Activated T-cell treated with anti-CD3 and anti-CD28 coated beads for 48 hours (primary cell): ENCODE measurements around the gene APOL1.
"Not testable (repeated sequence)": the region's sequence is repeated elsewhere in the genome, so short reads cannot be mapped to it uniquely, and the experiment has no call there.

Experiments used
- DNase-seq: peaks from one replicate; pipeline ENCODE4 v3.0.0-alpha.2; 2020; ENCODE audit warnings: low read depth

The APOL1 gene

DNA sequence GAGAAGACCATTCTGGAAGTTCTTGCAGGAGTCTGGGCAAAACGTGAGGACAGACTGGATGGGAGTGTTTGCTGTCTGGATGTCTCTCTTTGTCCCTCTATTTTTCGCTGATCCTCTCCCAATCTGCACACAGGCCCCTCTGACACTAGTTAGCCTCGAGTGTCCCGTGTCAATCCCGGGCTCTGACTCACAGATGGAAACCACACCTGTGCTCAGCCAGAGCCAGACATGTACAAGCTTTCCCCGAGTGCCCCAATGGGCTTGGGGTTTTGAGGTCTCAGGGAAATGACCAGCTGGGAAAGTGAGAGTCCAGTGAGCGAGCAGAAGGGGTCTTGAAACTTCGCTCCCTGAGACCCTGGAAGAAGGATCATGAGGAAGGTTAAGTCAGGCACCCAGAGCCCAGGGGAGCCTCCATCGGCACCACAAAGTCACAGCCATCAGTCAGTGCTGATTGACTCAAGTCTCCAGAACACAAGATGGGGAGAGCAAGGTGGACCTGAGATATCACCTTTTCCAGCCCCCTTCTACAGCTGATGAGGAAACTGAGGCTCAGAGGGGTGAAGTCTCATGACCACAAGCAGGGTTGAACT is 27.5 kb upstream of the APOL1 start:
- DNase-seq = no peak

- DNase-seq = no peak
Measured at GRCh38 chr22:36226189-36226588, 26.7 kb upstream of the APOL1 start.

DNA sequence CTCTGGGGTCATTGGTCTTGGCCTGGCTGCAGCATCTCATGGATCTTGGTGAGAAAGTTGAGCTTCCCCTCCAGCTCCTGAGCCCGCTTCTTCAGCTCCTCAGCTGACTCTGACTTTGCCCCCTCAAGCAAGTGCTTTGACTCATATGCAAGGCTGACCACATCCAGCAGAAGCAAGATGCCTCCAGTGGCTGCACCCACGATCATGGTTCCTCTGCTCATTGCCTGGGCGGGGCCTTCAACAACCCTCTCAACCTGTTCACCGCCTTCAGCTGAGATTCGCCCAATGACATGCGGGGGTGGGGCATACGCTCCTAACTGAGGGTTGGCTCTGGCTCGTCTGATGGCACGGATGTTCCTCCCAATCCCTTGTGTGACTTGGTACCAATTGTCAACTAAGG is 25.5 kb upstream of the APOL1 start:
- DNase-seq = no peak

DNA sequence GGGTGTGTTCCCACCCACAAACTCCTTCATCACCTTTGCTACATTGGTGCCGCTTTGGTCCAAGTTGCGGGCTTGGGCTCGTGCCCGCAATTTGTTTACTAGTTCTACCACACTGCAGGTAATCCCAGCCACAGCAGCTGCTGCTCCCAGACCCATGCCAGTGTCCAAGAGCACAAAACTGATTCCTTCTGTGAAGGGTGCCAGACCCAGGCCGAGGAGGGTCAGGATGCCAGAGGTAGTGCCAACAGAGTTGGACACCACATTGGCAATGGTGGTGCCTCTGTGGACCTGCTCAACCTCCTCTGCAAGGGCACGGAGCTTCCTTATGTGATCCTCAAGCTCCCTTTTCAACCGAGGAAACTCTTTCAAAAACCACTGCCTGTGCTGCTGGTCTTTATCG is 25.1 kb upstream of the APOL1 start:
- DNase-seq = no peak

GRCh38 chr22:36228369-36228768 is 24.6 kb upstream of the APOL1 start:
- DNase-seq = not testable (repeated sequence)

DNA sequence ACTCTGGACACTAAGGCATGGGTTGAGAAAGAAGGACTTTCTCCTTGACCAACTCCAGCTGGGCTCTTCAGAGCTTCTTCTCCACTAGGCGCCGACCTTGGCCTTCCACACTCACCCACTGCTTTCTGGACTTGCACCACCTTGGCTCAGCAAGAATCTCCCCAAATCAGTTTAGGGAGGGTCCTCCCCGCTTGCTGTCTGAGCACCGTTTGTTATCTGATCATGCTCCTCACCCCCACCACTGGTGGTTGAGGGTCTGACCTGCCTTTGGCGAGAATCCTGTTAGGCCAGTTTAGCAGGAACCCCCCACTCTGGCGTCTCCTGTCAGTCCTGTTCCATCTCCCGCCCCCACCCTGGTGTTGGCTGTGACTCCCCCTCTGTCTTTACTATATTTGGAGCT is 24.0 kb upstream of the APOL1 start:
- DNase-seq = no peak

GRCh38 chr22:36229649-36230048 is 23.3 kb upstream of the APOL1 start:
- not testable (repeated sequence) for DNase-seq

DNA sequence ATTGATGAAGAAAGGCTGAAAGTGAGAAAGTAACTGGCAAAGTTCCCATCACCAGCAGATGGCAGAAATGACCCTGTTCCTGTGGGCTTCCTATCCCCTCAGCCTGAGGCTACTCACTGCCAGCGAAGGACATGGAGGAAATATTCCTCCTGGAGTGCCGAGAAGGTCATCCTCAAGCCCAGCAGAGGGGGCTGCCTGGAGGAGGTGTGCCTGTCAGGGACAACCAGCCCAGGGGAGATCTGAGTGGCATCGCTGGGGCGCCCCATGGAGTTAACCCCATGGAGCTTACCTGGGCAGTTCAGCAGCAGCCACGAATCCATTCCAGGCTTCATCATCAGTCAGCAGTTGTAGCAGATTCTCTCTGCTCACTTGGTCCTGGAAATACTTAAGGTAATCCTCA is 21.9 kb upstream of the APOL1 start:
- DNase-seq = not testable (repeated sequence)

- DNase-seq = no peak
Measured at GRCh38 chr22:36232715-36233401, 20.1 kb upstream of the APOL1 start.

GRCh38 chr22:36233796-36234195 is 19.1 kb upstream of the APOL1 start:
- no peak for DNase-seq

DNA sequence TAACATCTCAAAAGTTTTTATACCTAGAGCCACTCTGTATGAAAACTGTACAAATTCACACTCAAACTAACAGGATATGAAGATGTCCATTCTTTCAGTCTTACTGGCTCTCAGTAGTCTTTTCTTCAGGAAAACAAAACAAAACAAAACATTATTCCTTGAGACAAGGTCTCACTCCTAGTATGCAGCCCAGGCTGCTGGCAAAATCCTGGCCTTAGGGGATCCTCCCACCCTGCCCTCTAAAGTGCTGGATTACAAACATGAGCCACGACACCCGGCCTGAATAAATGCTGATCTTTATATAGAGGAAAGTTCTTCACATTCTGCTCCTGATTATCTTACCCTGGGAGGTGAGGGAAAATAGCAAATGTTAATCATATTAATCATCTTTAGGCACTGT is 18.7 kb upstream of the APOL1 start:
- DNase-seq = no peak

GRCh38 chr22:36234919-36235318 is 18.0 kb upstream of the APOL1 start:
- DNase-seq = no peak

GRCh38 chr22:36235585-36235984 is 17.3 kb upstream of the APOL1 start:
- no peak for DNase-seq

DNA sequence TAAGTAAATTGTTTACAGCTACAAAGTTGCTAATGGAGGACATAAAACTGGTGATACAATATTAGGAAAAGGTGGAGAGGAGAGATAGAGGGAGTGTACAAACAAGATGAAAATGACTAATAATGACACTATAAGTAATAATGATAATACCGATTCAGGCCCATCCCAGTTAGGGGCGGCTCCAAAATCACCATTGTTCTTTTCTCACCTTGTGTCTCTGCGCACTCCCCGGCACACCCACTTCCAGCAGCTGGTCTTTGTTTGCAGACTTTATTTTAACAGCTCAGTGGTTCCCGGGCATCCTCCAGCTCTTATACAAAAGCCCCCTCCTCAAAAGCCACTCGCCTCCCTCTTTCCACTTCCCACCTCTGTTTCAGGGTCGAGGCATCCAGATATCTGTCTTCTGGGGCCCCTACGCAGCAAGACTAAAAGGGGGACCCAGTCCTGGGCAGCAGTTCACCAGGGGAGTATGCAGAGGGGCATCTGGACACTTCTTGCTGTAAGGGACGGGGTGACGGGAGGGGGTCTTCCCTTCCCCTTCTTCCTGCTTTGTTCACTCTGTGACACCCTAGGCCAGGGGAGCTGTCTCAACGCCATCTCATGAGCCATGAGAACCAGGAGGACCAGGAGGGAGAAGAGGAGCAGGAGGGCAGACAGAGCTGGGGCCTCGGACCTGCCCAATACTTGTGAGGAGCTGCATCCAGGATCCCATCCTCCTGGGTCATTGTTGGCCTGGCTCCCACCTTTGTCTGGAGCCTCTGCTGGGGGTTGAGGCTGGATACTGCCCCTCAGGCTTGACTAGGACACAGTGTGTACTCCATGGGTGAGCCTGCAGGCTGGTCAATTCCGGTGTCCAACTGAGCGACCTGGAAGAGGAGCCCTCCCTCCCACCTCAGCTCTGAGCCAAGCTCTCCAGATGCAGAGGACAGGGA is 16.3 kb upstream of the APOL1 start:
- DNase-seq = no peak

DNA sequence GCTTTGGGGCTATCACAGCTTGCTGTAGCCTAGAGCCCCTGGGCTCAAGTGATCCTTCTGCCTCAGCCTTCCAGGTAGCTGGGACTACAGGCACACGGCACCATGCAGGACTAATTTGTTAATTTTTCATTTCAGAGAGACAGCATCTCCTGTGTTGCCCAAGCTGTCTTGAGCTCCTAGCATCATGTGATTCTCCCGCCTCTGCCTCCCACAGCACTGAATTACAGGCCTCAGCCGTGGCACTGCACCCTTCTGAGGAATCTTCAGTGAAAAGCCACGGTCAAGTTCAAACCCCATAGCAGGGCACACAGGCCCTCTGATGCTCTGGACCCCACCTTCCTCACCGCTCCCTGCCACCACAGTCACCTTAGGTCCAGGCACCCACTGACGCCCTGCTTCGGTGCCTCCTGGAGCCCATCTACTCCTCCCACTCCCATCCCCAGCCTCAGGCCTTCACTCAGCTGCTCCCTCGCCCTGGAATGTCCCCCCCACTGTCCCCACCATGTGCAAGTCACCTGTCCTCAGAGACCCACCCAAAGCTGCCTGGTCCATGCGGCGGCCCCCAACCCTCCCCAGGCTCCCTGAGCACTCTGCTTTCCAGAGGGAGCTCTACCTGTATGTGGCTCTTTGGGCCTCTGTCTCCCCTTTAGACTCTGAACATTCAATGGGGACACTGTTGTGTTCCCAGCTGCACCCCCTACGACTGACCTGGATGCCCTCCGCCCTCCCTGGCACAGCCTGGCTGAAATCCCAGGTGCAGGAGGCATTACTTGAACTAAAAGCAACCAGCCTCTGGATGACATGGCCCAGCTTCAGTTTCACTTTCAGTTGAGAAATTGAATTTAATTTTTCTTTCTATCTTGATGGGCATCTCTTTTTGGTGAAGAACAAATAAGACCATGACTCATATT is 15.2 kb upstream of the APOL1 start:
- no peak for DNase-seq

- no peak for DNase-seq
Measured at GRCh38 chr22:36238373-36239149, 14.4 kb upstream of the APOL1 start.

DNA sequence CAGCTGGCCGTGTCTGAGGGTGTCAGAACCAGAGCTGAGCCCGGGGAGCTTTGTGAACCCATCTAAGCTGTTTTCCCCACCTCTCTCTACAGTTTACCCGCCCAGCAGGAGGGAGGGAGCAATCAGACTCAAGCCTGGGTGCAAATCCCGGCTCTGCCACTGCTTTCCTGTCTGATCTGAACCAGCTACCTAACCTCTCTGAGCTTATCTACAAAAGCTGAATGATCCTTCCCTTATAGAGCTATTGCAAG is 13.9 kb upstream of the APOL1 start:
- DNase-seq = no peak

GRCh38 chr22:36239401-36240171 is 13.3 kb upstream of the APOL1 start, which contains the start of gene APOL2:
Gene APOL2, minus strand, starts transcription at chr22:36239527. Its CDS starts 6,365 bp downstream, at chr22:36233162.
- peak; percentile 79 for DNase-seq

DNA sequence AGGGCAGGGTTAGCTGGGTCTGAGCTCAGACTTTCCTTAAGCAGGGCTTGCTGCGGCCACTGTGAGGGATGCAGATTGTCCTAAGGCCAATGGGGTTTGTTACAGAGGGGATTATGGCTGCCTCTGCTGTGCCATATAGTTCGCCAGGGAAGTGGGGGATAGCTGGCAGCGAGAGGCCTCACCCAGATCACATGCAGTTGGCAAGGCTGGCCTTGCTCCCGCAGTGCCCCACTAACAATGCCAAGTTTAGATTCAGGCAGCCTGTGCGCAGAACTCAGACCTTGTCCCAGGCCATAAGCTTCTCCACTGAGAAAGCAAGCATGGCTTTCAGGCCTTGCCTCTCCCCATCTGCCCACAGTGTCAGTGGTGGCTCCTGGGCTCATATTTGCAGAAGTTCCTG is 8.9 kb upstream of the APOL1 start:
- no peak for DNase-seq
